WTC11 (cell line): Measurements from ENCODE around the gene MTFP1. TPM values are rescaled to one million over a fixed set of nuclear protein-coding genes. Genes with fewer than 3 reads are reported as not detected.

ENCODE experiments used
- ATAC-seq: fragments of 200-7000 bp; cut with Tn5 transposase; 2 replicates; pipeline ENCODE4 v1.10.0; 2021; ENCODE audit warnings: mild to moderate bottlenecking, moderate library complexity
- CTCF ChIA-PET: fragments of 300-600 bp; sonication (Branson Sonifier 250); formaldehyde crosslinking; loops from one replicate; lab custom pipeline; 2021; ENCODE audit warnings: antibody characterized with exemption; lab: Charles Lee
- POLR2A ChIA-PET: fragments of 350-600 bp; sonication (Branson Sonifier 250); formaldehyde crosslinking; loops from one replicate; lab custom pipeline; 2021; ENCODE audit warnings: antibody characterized with exemption; lab: Charles Lee
- DNase-seq: peaks from one replicate; pipeline ENCODE4 v3.0.0; 2021; ENCODE audit warnings: low spot score
- H3K27ac Mint-ChIP-seq: 2 replicates; pipeline ENCODE4 v1.8.0; 2021; ENCODE audit warnings: mixed read lengths
- H3K27me3 Mint-ChIP-seq: 2 replicates; pipeline ENCODE4 v1.8.0; 2021; ENCODE audit warnings: low read depth, mild to moderate bottlenecking, moderate library complexity, mixed read lengths
- H3K36me3 Mint-ChIP-seq: 2 replicates; pipeline ENCODE4 v1.8.0; 2021; ENCODE audit warnings: mixed read lengths
- H3K4me1 Mint-ChIP-seq: 2 replicates; pipeline ENCODE4 v1.8.0; 2022; ENCODE audit warnings: mixed read lengths
- H3K4me3 Mint-ChIP-seq: 2 replicates; pipeline ENCODE4 v1.8.0; 2021; ENCODE audit warnings: mild to moderate bottlenecking, moderate library complexity, mixed read lengths
- H3K9me3 Mint-ChIP-seq: 2 replicates; pipeline ENCODE4 v1.8.0; 2021; ENCODE audit warnings: mixed read lengths
- AFF4 ChIP-seq: sonication (generic); formaldehyde crosslinking; IDR thresholded peaks from 2 replicates; pipeline ENCODE4 v1.8.1; 2023; ENCODE audit warnings: mild to moderate bottlenecking, missing genetic modification reagents, borderline replicate concordance
- ATF1 ChIP-seq: sonication (generic); formaldehyde crosslinking; IDR thresholded peaks from 2 replicates; pipeline ENCODE4 v1.8.1; 2023; ENCODE audit warnings: mild to moderate bottlenecking, moderate library complexity, missing genetic modification reagents
- ATF2 ChIP-seq: sonication (generic); formaldehyde crosslinking; IDR thresholded peaks from 2 replicates; pipeline ENCODE4 v1.8.1; 2022; ENCODE audit warnings: low read depth, missing genetic modification reagents, borderline replicate concordance
- CDX4 ChIP-seq: fragments of 250-450 bp; sonication (Bioruptor Pico); IDR thresholded peaks from 2 replicates; pipeline ENCODE4 v1.9.0; 2021; ENCODE audit warnings: moderate library complexity, mild to moderate bottlenecking, inconsistent platforms, borderline replicate concordance
- CTCF ChIP-seq: fragments of 200-600 bp; IDR thresholded peaks from 2 replicates; pipeline ENCODE4 v1.8.0; 2022; ENCODE audit warnings: antibody characterized with exemption
- FOXJ3 ChIP-seq: sonication (generic); formaldehyde crosslinking; IDR thresholded peaks from 2 replicates; pipeline ENCODE4 v1.9.0; 2021; ENCODE audit warnings: missing genetic modification reagents, mild to moderate bottlenecking, borderline replicate concordance
- GRHL2 ChIP-seq: fragments of 250-450 bp; sonication (Bioruptor Pico); IDR thresholded peaks from 2 replicates; pipeline ENCODE4 v1.8.0; 2022; ENCODE audit warnings: mild to moderate bottlenecking, moderate library complexity; ENCODE audit not compliant: insufficient replicate concordance, severe bottlenecking
- HMGA2 ChIP-seq: fragments of 250-450 bp; sonication (Bioruptor Pico); IDR thresholded peaks from 2 replicates; pipeline ENCODE4 v1.4.0; 2021; ENCODE audit warnings: mild to moderate bottlenecking, moderate library complexity
- IRF1 ChIP-seq: sonication (generic); formaldehyde crosslinking; IDR thresholded peaks from 2 replicates; pipeline ENCODE4 v1.8.0; 2023; ENCODE audit warnings: missing genetic modification reagents
- NR3C1 ChIP-seq: sonication (generic); formaldehyde crosslinking; conservative IDR thresholded peaks from 2 replicates; pipeline ENCODE4 v1.8.1; 2023; ENCODE audit warnings: low read depth, mild to moderate bottlenecking, missing genetic modification reagents
- SMAD3 ChIP-seq: sonication (generic); formaldehyde crosslinking; IDR thresholded peaks from 2 replicates; pipeline ENCODE4 v1.8.0; 2022; ENCODE audit warnings: missing genetic modification reagents, mild to moderate bottlenecking, borderline replicate concordance
- SOX15 ChIP-seq: fragments of 250-450 bp; sonication (Bioruptor Pico); IDR thresholded peaks from 2 replicates; pipeline ENCODE4 v1.9.0; 2021; ENCODE audit warnings: mild to moderate bottlenecking
- SP1 ChIP-seq: sonication (generic); formaldehyde crosslinking; conservative IDR thresholded peaks from 2 replicates; pipeline ENCODE4 v1.8.1; 2022; ENCODE audit warnings: missing genetic modification reagents
- USF1 ChIP-seq: sonication (generic); formaldehyde crosslinking; IDR thresholded peaks from 2 replicates; pipeline ENCODE4 v1.8.0; 2022; ENCODE audit warnings: mild to moderate bottlenecking, missing genetic modification reagents
- ZNF232 ChIP-seq: sonication (generic); formaldehyde crosslinking; IDR thresholded peaks from 2 replicates; pipeline ENCODE4 v1.8.0; 2022; ENCODE audit warnings: mild to moderate bottlenecking, missing genetic modification reagents
- ZNF263 ChIP-seq: sonication (generic); formaldehyde crosslinking; IDR thresholded peaks from 2 replicates; pipeline ENCODE4 v1.8.1; 2022; ENCODE audit warnings: low read depth, mild to moderate bottlenecking, moderate library complexity, missing genetic modification reagents
- ZNF317 ChIP-seq: sonication (generic); formaldehyde crosslinking; IDR thresholded peaks from 2 replicates; pipeline ENCODE4 v1.8.1; 2023; ENCODE audit warnings: low read depth, mild to moderate bottlenecking, moderate library complexity, missing genetic modification reagents, borderline replicate concordance
- ZNF416 ChIP-seq: fragments of 250-450 bp; sonication (Bioruptor Pico); IDR thresholded peaks from 2 replicates; pipeline ENCODE4 v1.9.0; 2021; ENCODE audit warnings: mild to moderate bottlenecking, inconsistent platforms
- ZNF532 ChIP-seq: fragments of 250-450 bp; sonication (Bioruptor Pico); IDR thresholded peaks from 2 replicates; pipeline ENCODE4 v1.9.0; 2021; ENCODE audit warnings: mild to moderate bottlenecking, borderline replicate concordance
- total RNA-seq: library from RNA; stranded (reverse); gene quantifications from 3 replicates; pipeline ENCODE4 v1.2.3, GENCODE V29; 2021

Gene MTFP1
- total RNA-seq, 1 experiment from 2014 or later, result 75.0 TPM

GRCh38 chr22:30432520-30432919 is 7.0 kb downstream of the MTFP1 start:
- Mint-ChIP-seq H3K27me3 (peaks cover 10% of the 10 kb centered on the region), H3K4me1 (peaks cover 14% of the 10 kb centered on the region), H3K27ac (no peak overlapping the region), H3K4me3 (no peak overlapping the region), H3K36me3 (peaks cover 20% of the 10 kb centered on the region), H3K9me3 (peaks cover 17% of the 10 kb centered on the region)
- POLR2A ChIA-PET, result interaction anchor here (0.9 kb wide), 1 partner anchor 10 kb away, joined by 3 read pairs; no protein-coding TSS in a partner anchor
- CTCF ChIA-PET, result interaction anchor here (0.5 to 2.1 kb wide), 4 partner anchors 13 to 163 kb away, joined by 4 to 8 read pairs (median 6); partner anchors contain the start of gene RNF215
- TF ChIP-seq ZNF317, result no peak
- no peak for TF ChIP-seq CTCF
- TF ChIP-seq IRF1, result no peak
- no peak for TF ChIP-seq ZNF232 (CRISPR knock-in tag)
- DNase-seq (no peak), ATAC-seq (no peak)

- POLR2A ChIA-PET, result interaction anchor here (0.8 to 0.9 kb wide), 2 partner anchors 8 to 11 kb away, joined by 3 read pairs; partner anchors contain the start of gene MTFP1
- H3K27me3 Mint-ChIP-seq, result peaks cover 16% of the 10 kb centered on the region
- CTCF ChIA-PET, result interaction anchor here (1.2 to 1.7 kb wide), 2 partner anchors 12 to 145 kb away, joined by 4 to 7 read pairs; no protein-coding TSS in a partner anchor
- H3K4me3 Mint-ChIP-seq, result no peak overlapping the region
- H3K36me3 Mint-ChIP-seq, result peaks cover 20% of the 10 kb centered on the region
- H3K4me1 Mint-ChIP-seq, result peaks cover 14% of the 10 kb centered on the region
- H3K27ac Mint-ChIP-seq, result no peak overlapping the region
- H3K9me3 Mint-ChIP-seq, result peaks cover 24% of the 10 kb centered on the region
- no peak for DNase-seq
- no peak for ATAC-seq
- TF ChIP-seq GRHL2 (no peak), AFF4 (CRISPR knock-in tag) (no peak), NR3C1 (CRISPR knock-in tag) (no peak), ZNF532 (CRISPR knock-in tag) (no peak), SOX15 (CRISPR knock-in tag) (no peak), SMAD3 (no peak), CDX4 (CRISPR knock-in tag) (no peak), FOXJ3 (CRISPR knock-in tag) (no peak), ATF2 (no peak), ZNF416 (CRISPR knock-in tag) (no peak), HMGA2 (CRISPR knock-in tag) (no peak), ATF1 (CRISPR knock-in tag) (no peak), USF1 (CRISPR knock-in tag) (no peak), SP1 (CRISPR knock-in tag) (no peak), ZNF263 (CRISPR knock-in tag) (no peak)
Observed at GRCh38 chr22:30433227-30433626, 7.7 kb downstream of the MTFP1 start.
